GM18867 (cell line): ENCODE results near the gene FAM163B.

Experiments
- ATAC-seq: cut with Tn5 transposase; IDR thresholded peaks from one replicate; pipeline ENCODE4 v1.9.1; 2021; ENCODE audit warnings: mild to moderate bottlenecking, moderate library complexity; ENCODE audit not compliant: unreplicated experiment

The FAM163B gene

DNA sequence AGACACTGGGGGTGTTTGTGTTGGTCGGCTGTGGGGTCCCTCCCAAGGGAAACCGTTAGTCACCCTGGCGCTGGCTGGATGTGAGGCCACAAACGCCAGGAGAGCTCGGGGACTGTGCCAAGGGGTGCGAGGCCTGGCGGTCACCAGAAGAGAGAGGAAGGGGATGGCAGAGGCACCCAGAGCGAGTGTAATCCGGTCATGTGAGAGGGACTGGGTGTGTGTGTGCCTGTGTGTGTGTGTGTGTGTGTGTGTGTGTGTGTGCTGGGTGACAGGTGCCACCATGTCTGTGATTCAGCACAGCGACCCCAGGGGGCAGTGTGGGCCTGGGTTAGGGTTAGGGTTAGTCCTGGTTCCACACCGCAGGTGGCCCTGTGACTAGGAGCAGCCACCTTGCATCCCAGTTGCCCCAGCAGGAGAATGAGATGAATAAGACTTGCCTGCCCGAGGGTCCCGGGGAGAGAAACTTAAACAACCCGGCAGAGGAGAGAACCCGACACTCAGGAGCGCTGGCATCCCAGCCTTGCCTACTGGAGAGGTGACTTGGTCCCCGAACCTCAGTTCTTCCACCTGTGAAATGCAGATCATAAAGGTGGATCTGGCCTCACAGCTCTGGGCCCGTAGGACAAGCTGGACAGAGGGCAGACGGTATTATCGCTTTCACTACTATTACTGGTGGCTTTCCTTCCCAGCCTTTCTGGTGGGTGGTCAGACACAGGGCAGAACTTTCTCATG is 76.1 kb downstream of the FAM163B start:
- no peak for ATAC-seq

DNA sequence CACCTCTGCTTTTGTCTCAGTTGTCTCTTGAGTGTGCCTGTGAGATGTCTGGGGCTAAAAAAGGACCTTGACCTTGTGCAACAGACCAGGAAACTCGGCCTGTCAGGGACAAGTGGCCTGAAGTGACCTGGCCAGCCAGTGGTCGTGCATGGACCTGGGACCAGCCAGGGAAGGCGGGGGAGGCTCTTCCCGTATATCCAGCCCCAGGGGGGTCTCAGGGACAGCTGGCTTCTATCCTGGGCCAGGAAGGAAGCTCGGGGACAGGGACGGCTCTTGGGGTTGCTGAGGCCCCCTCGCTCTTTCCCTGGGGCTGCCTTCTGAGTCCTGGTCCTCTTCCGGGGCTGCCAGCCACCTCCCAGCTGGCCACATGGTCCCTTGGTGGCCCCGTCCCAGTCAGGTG is 77.9 kb downstream of the FAM163B start:
- ATAC-seq, result no peak

DNA sequence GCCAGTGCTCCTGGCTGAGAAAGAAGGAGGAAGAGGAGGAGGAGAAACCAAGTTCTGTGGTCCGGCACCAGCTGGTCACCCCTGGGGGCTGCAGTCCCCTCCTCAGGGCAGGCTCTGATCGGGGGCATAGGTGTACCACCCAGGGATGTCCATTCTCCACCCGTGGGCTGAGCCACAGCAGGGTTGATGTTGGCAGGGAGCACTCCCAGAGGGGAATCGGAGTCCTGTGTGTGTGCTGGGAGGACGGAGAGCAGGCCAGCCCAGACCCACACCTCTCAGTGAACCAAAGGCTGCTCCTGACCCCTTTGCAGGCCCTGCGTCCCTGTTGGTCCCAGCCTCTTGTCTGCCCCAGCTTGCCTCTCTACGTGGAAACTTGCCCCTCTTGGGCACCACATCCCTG is 79.3 kb downstream of the FAM163B start:
- no peak for ATAC-seq

DNA sequence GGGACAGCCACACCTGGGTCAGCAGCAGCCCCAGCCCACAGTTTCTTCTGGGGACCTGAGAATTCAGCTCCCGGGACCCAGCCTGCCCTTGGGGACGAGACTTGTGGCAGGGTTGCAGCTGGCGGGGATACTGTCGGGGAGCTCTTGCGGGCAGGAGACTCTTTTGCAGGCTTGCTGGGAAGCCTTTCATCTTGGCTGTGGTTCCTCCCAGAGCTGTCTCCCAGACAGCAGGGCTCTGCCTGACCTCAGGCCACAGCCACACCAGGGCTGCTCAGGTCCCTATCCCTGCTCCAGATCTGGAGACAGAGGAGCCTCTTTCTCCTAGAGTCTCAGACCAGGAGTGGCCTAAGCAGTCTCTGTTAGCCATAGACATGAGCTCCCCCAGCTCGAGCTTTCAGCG is 79.7 kb downstream of the FAM163B start:
- ATAC-seq, result no peak

DNA sequence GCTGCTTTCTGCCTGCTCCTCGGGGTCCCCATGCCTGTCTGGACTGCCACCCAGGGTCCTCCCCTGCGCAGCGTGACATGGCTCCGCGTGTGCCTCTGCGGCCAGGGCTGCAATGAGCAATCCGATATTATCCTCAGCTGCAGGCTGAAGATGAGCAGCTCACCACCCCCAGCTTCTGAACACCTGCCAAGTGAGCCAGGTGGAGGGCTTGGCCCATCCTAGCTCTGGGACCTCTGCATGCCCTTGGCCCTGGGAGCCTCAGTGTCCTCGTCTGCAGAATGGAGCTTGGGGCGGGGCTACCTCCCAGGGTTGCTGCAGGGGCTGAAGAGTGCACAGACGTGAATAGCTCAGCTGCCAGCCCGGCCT is 80.3 kb downstream of the FAM163B start:
- ATAC-seq, result no peak

DNA sequence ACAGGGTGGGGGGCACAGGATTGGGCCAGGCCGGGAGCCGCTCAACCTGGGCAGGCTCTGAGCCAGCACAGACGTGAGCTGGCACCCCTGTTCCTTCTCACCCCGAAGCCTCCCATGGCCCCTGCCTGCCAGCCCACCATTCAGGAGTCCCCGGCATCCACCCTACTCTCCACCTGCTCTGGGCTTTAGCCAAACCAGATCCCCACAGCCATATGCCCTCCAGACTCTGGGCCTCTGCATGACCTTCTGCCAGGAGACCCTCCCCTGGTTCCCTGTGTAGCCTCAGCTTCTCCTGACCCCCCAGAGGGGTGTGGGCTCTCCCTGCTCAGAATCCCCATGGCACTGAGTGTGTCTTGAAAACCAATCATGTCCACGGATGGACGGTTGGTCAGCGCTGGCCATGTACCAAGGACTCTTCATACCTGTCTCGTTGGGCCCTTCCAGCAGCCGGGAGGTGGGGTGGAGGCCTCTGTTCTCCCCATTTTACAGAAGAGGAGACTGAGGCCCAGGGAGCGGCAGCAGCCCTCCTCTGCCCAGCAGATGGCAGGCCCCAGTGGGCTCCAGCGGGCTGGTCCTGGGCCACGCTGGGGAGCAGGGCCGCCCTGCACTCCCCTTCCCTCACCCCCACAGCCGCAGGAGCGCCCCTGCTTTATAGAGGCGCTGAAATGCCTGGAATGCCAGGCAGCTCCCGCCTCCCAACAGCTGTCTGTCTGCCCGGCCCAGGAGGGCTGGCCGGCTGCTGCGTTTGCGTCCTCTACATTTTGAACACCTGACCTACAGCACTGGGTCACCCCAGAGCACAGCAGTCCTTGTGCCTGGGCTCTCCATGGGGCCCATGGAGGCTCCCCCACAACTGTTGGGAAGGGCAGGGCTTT is 81.0 kb downstream of the FAM163B start:
- ATAC-seq, result no peak

DNA sequence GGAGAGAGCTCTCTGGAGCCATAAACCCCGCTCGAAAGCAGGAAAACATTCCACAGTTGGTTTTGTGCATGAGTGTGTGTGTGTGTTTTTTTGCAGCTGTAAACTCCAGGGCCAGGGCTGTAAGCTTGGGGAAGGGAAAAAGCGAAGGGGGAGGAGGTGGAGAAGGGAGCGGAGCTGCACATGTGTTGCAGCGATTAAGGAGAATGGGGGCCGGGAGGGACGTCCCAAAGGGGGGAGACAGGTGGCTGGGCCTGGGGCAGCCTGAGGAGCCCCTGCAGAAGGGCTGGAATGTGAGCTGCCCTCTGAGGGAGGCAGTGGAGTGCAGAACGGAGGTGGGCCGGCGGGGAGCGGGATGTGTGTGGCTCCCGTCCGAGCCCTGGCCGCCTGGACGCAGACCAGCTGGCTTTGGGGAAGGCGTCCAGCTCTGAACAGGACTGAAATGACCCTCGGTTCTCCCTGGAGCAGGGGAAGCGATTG is 81.7 kb downstream of the FAM163B start:
- ATAC-seq, result no peak
